ENCODE measurements around the gene CPNE4. TPM values are rescaled to one million over a fixed set of nuclear protein-coding genes. Genes with fewer than 3 reads are reported as not detected.

The CPNE4 gene
- total and polyA plus RNA-seq, 9 of the 15 experiments (the other 6 are each of a cell fraction or from before 2014, with no cell fraction given) = not detected

- TF ChIP-seq JUND (IDR thresholded peaks at IDR 0.05; ENCODE audit: borderline replicate concordance, low read depth, low read length) (no peak), JUND (tag; IDR thresholded peaks at IDR 0.05; ENCODE audit: borderline replicate concordance, low read depth, low read length) (no peak), ELK1 (CRISPR knock-in tag; IDR thresholded peaks at IDR 0.05) (no peak), ZNF77 (CRISPR knock-in tag; IDR thresholded peaks at IDR 0.05) (no peak), RCOR1 (IDR thresholded peaks at IDR 0.05; ENCODE audit: borderline replicate concordance in 1 of 2, low read depth in 2 of 2, low read length in 2 of 2) (no peak), ZNF764 (CRISPR knock-in tag; IDR thresholded peaks at IDR 0.05; ENCODE audit: low read depth) (no peak), BDP1 (IDR thresholded peaks at IDR 0.05; ENCODE audit: insufficient read depth, insufficient read length) (no peak), ZNF830 (CRISPR knock-in tag; IDR thresholded peaks at IDR 0.05) (no peak), HEY1 (CRISPR knock-in tag; IDR thresholded peaks at IDR 0.05; ENCODE audit: borderline replicate concordance) (no peak), ZNF143 (CRISPR knock-in tag; IDR thresholded peaks at IDR 0.05) (no peak), ZNF133 (CRISPR knock-in tag; IDR thresholded peaks at IDR 0.05) (no peak), MEF2D (tag; conservative IDR thresholded peaks at IDR 0.05; ENCODE audit: low read depth) (no peak)
These were observed 295.6 kb downstream of the CPNE4 start (continued) for GRCh38 chr3:131739211-131739610.

- H3K9ac ChIP-seq (ENCODE audit: insufficient read depth in 1 of 2, low read depth in 2 of 2, low read length in 2 of 2) = no peak overlapping the region
- in situ Hi-C loops (cut with MboI) = no loop called here
- no peaks in the 10 kb centered on the region for H3K79me2 ChIP-seq (ENCODE audit: control insufficient read depth, insufficient read depth, low read length)
- no peak for DNase-seq (ENCODE audit: extremely low read depth in 1 of 4, low spot score in 3 of 4)
- ChIA-PET POLR2A (no interaction called here), CTCF (ENCODE audit: low intra/inter-chr PET ratio) (no interaction called here)
- H3K9me3 ChIP-seq (replicated peaks; ENCODE audit: control insufficient read depth, insufficient read depth, low read depth, low read length) = no peaks in the 10 kb centered on the region
- no peaks in the 10 kb centered on the region for H3K27me3 ChIP-seq (ENCODE audit: control insufficient read depth in 2 of 2, insufficient read depth in 2 of 2, low read length in 2 of 2)
- H3K4me2 ChIP-seq (ENCODE audit: insufficient read depth, low read length) = no peak overlapping the region
- intact Hi-C loops (cut with micrococcal nuclease) = no loop called here
- ATAC-seq = no peak
- H3K36me3 ChIP-seq (ENCODE audit: control insufficient read depth, insufficient read depth, low read length) = no peaks in the 10 kb centered on the region
- WGBS (ENCODE audit: insufficient coverage, low coverage, missing lambda C conversion rate) = 0% methylated on average over 2 of the region's 2 CpGs
- no peak for FAIRE-seq
- H3K4me3 ChIP-seq = no peak overlapping the region
- no TSS peak for BruUV-seq (replicated peaks)
- H3K27ac ChIP-seq (ENCODE audit: extremely low read depth, low read depth, low read length) = no peak overlapping the region
- H3K4me1 ChIP-seq (replicated peaks in 1 of 2; ENCODE audit: control insufficient read depth in 2 of 2, insufficient read depth in 2 of 2, low read length in 2 of 2) = no peaks in the 10 kb centered on the region
- H3K9me1 ChIP-seq (ENCODE audit: control insufficient read depth, insufficient read depth, low read length) = no peaks in the 10 kb centered on the region
- H2AFZ ChIP-seq (ENCODE audit: low read depth, low read length) = no peak overlapping the region
- H4K20me1 ChIP-seq (replicated peaks; ENCODE audit: control insufficient read depth, insufficient read depth, low read length) = no peaks in the 10 kb centered on the region
- TF ChIP-seq PHB (CRISPR knock-in tag; IDR thresholded peaks at IDR 0.05) = no peak
- TF ChIP-seq ZNF280B (CRISPR knock-in tag; IDR thresholded peaks at IDR 0.05) = no peak
- TF ChIP-seq TCFL5 (CRISPR knock-in tag; conservative IDR thresholded peaks at IDR 0.05) = no peak
- TF ChIP-seq ARID3B (CRISPR knock-in tag; IDR thresholded peaks at IDR 0.05; ENCODE audit: borderline replicate concordance) = no peak
- TF ChIP-seq HSF4 (CRISPR knock-in tag; IDR thresholded peaks at IDR 0.05; ENCODE audit: borderline replicate concordance) = no peak
- no peak for TF ChIP-seq ATF7 (IDR thresholded peaks at IDR 0.05)
- no peak for TF ChIP-seq DPF2 (IDR thresholded peaks at IDR 0.05)
- no peak for TF ChIP-seq BHLHE40 (IDR thresholded peaks at IDR 0.05; ENCODE audit: low read length)
- no peak for TF ChIP-seq MCM3 (IDR thresholded peaks at IDR 0.05)
These were observed 296.7 kb downstream of the CPNE4 start for GRCh38 chr3:131738095-131738494.

All from K562 (cell line).